GM23248 (cell line): Measurements from ENCODE around the gene TTC3.

Experiments used
- EZH2 ChIP-seq: fragments of 200-600 bp; sonication (generic); IDR thresholded peaks from 2 replicates; pipeline ENCODE4 v1.6.1; 2018; ENCODE audit warnings: antibody characterized with exemption, mild to moderate bottlenecking; ENCODE audit not compliant: insufficient read depth, poor library complexity, severe bottlenecking
- EZH2phosphoT487 ChIP-seq: fragments of 200-600 bp; sonication (generic); IDR thresholded peaks from 2 replicates; pipeline ENCODE4 v1.6.1; 2018; ENCODE audit warnings: antibody characterized with exemption, moderate library complexity, mild to moderate bottlenecking, low read depth; ENCODE audit not compliant: insufficient read depth

DNA sequence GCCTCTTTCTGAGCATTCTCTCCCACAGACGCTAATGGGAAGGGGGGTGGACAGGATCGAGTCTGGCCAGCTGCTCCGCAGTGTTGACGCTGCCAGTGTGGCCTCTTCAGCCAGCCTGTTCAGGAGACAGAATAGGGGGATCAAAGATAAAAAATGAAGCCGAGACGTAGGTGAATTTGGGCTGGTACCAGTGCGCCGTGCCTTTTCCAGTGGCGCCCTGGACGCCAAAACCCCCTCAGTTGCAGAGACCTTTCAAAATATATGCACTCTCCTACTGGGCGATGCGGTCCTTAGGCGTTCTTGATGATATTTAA lies 1.1 kb downstream of the TTC3 start:
- TF ChIP-seq EZH2 (no peak), EZH2phosphoT487 (no peak)
